DMS114 treated with DMSO at 0.1 percent for 48 hours (cell line): ENCODE data around the gene MRPL46.

Experiments used
- DNase-seq: peaks from one replicate; lab custom pipeline; 2025; ENCODE audit not compliant: unreplicated experiment; lab: John Stamatoyannopoulos, UW

The MRPL46 gene

DNA sequence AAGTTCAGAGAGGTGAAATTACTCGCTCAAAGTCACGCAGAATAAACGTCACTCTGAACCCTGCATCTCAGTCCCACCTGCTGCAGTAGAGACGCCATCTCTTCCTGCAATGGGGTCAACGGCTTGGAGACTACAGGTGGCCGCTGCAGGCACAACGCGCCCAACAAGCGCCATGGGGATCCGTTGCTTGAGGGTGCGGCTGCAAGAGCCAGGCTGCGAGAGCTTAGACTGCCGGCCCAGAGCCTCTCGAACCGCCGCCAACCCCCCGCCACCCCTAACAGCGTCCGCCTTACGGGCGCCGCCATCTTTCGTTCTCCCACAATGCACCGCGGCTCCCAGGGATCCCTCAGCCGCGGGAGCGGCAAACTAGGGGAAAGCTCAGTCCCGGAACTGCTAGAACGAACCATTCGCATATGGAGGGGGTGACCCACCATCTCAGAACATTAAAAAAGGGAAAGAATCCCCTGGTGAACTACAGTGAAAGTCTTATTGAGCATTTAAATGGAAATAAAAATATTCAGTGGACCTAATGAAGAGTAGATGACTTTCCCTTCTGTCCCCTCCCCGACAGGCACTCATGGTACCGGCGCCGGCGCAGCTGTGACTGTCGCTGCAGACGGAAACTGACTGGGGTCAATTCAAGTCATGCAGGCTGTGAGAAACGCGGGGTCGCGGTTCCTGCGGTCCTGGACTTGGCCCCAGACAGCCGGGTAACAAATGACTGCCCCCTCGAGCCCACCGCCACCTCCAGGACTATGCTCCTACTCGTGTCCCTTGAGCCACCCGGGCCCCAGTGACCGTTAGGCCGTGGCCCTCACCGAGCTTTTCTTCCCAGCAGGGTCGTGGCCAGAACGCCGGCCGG lies at the start of gene MRPL46, which contains the start of gene MRPS11:
Gene MRPL46, minus strand, starts transcription at position 316 of the 862 bp plus-strand sequence. Its CDS starts 11 bp downstream, at position 305.
Gene MRPS11, plus strand, starts transcription at position 636 of the 862 bp plus-strand sequence. Its CDS starts 10 bp downstream, at position 646.
- DNase-seq = peak; percentile 95

DNA sequence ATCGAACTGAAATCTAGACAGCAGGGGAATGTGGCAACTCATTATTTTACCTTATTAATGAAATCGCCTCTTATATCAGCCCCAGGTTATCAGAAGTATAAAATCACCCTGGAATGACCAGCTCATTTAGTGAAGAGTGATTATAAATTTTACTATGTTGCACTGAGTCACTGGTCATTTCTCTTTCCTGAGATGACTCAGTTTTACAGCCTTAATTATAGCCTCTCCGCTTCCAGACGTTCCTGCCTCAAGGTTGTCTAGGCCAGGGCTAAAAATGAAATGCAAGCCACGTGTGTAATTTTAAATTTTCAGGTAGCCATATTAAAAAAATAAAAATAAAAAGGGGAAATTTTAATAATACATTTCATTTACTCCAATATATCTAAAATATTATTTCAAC lies 46.0 kb upstream of the MRPL46 start:
- DNase-seq = no peak

DNA sequence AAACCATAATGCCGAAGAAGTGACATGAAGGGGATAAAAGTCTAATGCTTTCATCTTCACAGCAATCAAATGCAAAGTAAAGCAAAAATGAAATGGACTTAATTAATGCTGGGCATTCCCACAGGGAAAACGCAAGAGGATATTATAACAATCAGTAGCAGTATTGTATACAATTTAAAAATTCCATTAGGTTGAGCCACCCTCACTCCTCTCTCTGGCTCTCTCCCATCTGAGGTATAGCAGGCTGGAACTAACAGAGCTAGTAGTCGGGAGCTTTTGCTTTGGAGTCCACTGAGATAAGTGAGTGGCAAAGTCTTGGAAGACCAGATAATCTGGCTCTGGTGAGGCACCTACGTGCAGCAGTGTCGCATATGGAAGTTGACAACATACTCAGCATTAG lies 45.4 kb upstream of the MRPL46 start:
- no peak for DNase-seq

GRCh38 chr15:88512078-88512477 lies 44.9 kb upstream of the MRPL46 start:
- DNase-seq = no peak

- no peak for DNase-seq
These were observed 44.0 kb upstream of the MRPL46 start for GRCh38 chr15:88511161-88511560.

GRCh38 chr15:88509964-88510363 lies 42.8 kb upstream of the MRPL46 start:
- no peak for DNase-seq

DNA sequence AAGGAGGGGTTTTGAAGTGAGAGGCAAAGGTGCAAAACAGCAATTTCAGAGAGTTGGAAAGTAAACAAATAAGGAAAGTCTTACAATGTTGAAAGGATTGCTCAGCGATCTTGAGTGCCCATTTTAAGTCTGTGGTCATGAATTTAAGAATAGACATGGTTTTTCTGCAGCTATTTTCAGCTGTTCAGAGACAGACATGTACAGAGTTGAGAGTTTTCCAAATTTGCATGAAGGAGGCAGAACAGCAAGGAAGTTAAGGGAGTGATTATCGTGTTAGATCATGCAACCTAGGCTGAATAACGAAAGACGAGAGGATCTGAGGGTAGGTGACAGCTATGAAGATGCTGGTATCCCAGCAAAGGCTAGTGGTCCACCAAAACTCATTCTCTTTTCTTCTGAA lies 42.1 kb upstream of the MRPL46 start:
- DNase-seq = no peak

DNA sequence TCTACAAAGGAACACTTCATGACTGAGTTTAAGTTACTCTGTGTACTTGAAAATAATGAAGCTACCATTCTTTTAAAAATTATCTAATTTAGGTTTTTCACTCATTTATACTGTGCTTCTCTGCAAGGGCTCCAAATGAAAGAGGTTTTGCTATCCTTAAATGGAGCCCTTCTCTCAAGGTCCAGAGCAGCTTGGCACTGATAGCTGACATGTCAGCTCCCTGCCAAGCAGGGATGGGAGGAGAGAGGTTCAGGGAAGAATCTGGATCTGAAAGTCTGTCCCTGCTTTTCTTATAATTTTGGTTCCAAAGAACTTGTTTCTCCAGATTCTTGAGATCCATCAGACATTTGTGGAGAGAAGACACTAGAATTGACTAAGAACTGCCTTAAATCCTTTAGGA lies 39.4 kb upstream of the MRPL46 start:
- no peak for DNase-seq

DNA sequence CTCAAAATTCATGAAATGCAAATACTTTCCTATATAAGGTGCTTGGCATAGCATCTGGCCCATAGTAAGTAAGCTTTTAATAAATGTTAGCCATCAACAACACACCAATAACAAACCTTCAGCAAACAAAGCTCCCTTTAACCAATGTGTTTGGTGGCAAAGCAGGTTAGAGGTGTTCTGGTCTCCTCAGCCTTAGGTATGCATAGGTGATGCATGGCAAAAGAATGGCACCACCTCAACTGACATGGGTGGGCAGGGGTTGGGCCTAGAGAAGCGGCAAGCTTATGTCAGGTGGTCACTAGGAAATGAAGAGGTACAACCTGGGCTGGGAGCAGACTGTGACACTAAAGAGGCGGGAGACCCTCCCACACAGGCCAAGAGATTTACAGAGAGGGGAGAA lies 38.5 kb upstream of the MRPL46 start:
- DNase-seq = no peak

GRCh38 chr15:88504445-88504844 lies 37.3 kb upstream of the MRPL46 start:
- no peak for DNase-seq

- DNase-seq = no peak
These were observed 31.8 kb upstream of the MRPL46 start for GRCh38 chr15:88498996-88499395.

DNA sequence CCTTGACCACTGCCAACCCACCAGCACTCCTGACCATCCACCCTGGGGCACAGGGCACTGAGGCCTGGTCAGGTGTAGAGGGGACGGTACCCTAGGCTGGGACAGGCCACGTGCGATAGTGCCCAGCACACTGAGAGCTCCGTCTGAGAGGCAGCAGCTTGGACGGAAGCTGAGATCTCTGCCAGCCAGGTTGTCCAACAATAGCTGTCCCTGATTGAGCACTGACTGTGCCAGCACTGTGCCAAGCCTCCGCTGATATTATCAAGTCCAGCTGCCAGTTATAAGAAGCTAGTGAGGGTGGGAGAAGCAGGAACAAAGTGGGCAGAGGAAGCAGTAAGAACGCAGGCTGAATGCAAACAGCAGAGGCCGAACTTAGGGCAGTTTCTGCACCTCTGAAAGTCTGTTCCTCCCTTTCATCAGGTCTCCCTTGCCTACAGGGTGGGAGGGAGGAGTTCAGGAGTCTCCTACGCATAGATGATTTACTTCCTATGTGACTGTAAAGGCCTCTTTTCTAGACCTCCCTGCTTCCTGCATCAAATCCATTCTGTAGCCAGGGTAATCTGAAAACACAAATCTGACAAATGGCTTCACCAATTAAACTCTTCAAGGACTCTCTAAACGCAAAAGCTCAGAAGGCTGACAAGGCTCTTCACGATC lies 30.0 kb upstream of the MRPL46 start:
- no peak for DNase-seq

- DNase-seq = no peak
These were observed 26.7 kb upstream of the MRPL46 start for GRCh38 chr15:88493844-88494243.

DNA sequence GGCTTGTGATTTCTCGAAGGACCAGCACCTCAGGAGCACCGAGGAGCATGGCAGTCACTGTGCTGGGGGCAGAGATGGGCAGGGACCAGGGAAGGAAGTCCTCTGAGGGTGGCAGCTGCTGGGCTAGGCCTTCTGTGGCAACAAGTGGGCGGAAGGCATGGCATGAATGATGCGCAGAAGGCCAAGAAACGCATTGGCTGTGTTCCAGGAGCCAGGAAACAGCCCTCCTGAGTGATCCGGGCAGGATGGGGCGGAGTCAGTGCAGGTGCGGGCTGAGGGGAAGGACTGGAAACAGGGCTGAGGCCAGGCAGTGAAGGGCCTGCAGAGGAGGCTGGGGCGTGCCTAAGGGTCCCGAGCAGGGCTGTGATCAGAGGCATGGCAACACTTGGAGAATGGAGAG lies 24.0 kb upstream of the MRPL46 start:
- DNase-seq = no peak

- DNase-seq = no peak
These were observed 22.8 kb upstream of the MRPL46 start for GRCh38 chr15:88490036-88490435.

- no peak for DNase-seq
These were observed 22.1 kb upstream of the MRPL46 start for GRCh38 chr15:88489321-88489720.

- DNase-seq = no peak
These were observed 20.8 kb upstream of the MRPL46 start for GRCh38 chr15:88487796-88488523.

DNA sequence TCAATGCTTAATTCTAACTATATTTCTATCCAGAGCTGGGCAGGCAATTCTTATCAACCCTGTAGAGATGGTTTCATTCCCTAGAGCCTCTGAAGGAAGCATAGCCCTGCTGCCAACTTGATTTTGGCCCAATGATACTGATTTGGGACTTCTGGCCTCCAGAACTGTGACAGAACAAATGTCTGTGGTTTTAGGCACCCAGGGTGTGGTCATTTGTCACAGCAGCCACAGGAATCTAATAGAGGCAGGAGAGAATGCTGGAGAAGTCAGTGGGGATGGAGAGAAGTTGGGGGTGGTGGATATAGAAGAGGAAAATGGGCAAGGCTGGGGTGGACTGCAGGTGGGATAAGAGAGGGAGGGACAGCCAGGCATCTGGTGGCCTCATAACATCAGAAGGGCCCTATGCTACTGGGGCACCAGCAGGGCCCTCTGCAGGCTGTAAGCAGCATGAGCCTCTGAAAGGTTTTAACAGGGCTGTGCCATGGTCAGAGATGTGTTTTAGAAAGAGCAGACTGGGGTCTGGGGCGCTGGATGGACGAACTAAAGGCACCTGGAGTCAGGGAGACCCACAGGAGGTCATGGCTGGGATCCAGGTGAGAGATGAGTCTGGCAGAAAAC lies 20.1 kb upstream of the MRPL46 start:
- no peak for DNase-seq

DNA sequence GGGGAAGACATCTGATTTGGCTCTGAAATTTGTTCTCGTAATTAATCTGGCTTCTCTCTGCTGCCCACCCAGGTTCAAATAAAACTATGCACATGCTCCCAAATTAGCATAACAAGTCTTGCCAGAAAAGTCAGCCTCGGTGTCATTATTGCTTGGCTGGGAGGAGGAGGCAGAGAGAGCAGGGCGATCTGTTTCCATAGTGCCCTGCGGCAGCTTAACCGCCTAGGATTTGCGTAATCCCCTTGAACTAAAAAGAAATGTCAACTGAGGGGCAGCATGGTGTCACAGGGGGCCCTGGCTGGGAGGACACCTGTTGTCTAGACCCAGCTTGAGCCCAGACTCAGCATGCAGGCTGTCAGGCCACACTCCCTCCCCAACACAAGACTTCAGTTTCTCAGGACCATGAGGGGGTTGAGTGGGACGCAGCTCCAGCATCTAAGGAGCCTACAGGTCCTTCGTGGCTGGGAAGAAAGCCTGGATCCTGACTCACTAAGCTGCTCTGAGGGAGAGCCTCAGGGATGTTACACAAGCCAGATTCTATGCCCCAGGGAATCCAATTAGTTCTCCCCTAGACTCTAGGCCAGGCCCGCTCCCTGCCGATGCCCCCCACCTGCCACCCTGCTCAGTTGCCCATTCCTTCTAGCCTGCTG lies 17.6 kb upstream of the MRPL46 start:
- no peak for DNase-seq

DNA sequence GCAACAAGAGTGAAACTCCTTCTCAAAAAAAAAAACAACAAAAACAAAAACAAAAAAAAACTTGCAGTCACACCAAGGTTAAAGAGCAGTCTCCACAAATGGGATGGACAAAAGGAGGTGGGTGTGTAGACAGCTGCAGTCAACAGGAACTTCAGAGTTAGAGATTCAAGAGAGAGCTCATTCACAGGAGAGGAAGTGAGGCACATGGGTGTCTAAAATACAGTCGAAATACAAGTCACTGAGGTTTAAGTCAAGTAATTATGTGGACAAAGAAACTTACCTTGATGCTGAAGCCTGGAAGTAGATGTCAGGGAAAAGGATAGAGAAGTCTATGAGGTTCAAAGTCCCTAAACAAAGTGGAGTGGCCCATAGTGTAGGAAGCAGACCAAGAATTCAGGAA lies 15.1 kb upstream of the MRPL46 start:
- no peak for DNase-seq

DNA sequence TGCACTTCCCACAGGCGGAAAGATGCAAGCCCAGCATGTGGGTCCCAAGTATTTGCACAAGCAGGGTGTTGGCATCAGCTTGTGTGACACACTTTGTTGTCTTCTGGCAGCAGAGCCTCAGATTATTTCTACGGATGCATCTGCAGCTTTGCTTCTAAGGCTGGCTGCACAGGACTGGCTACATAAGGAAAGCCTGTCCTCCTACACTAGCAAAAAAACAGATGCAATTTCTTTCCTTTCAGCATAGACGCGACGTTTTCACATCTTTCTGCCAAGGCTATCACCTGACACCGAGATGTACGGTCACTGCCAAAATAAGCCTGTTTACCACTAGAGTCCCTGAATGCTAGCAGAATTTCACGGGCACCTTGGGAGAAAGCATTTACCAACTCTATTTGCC lies 13.8 kb upstream of the MRPL46 start:
- DNase-seq = no peak
